Stimulated activated CD4-positive, alpha-beta T cell treated with anti-CD3 and anti-CD28 coated beads, Interleukin-15, amount 100 ng/mL, for 24 hours (primary cell): ENCODE measurements around the gene CDH16.
A peak's percentile ranks its signal among the peaks of the same experiment; 100 is the strongest.

Experiments
- DNase-seq: peaks from one replicate; pipeline ENCODE4 v3.0.0-alpha.2; 2020

Gene CDH16

GRCh38 chr16:66926171-66926947 is 7.7 kb upstream of the CDH16 start:
- DNase-seq: no peak

- no peak for DNase-seq
These were observed 6.7 kb upstream of the CDH16 start, which contains the start of gene RRAD for GRCh38 chr16:66925322-66925840. Gene RRAD (minus strand): TSS chr16:66925535. CDS start chr16:66925179, 356 bp downstream.

GRCh38 chr16:66924527-66925321 is 6.0 kb upstream of the CDH16 start:
- DNase-seq: peak; percentile 56

GRCh38 chr16:66923866-66924265 is 5.2 kb upstream of the CDH16 start:
- DNase-seq: no peak

- DNase-seq: no peak
These were observed 4.6 kb upstream of the CDH16 start for GRCh38 chr16:66923247-66923731.

- no peak for DNase-seq
These were observed 3.2 kb upstream of the CDH16 start for GRCh38 chr16:66921729-66922450.

GRCh38 chr16:66920924-66921680 is 2.4 kb upstream of the CDH16 start:
- DNase-seq: no peak

GRCh38 chr16:66920299-66920590 is 1.6 kb upstream of the CDH16 start:
- DNase-seq: no peak

GRCh38 chr16:66919569-66920298 is 1.0 kb upstream of the CDH16 start:
- no peak for DNase-seq

GRCh38 chr16:66918355-66918754 is 330 bp downstream of the CDH16 start:
- no peak for DNase-seq

GRCh38 chr16:66917741-66918140 is 944 bp downstream of the CDH16 start:
- no peak for DNase-seq

GRCh38 chr16:66916518-66916917 is 2.2 kb downstream of the CDH16 start:
- DNase-seq: no peak

GRCh38 chr16:66915041-66915440 is 3.6 kb downstream of the CDH16 start:
- DNase-seq: no peak

GRCh38 chr16:66914541-66914940 is 4.1 kb downstream of the CDH16 start:
- no peak for DNase-seq

GRCh38 chr16:66913711-66914110 is 5.0 kb downstream of the CDH16 start:
- DNase-seq: no peak

- DNase-seq: no peak
These were observed 5.6 kb downstream of the CDH16 start for GRCh38 chr16:66913081-66913480.

- no peak for DNase-seq
These were observed 6.9 kb downstream of the CDH16 start for GRCh38 chr16:66911801-66912200.

- DNase-seq: no peak
These were observed 7.6 kb downstream of the CDH16 start for GRCh38 chr16:66911112-66911511.

GRCh38 chr16:66910175-66910940 is 8.3 kb downstream of the CDH16 start:
- DNase-seq: no peak

GRCh38 chr16:66908762-66909559 is 9.7 kb downstream of the CDH16 start:
- no peak for DNase-seq
